HEK293 (cell line): Measurements from ENCODE around the gene LHFPL3.

Experiments used
- GLIS2 ChIP-seq: fragments of 450-650 bp; formaldehyde crosslinking; IDR thresholded peaks from 2 replicates; pipeline ENCODE4 v1.5.1; 2016; ENCODE audit warnings: missing biosample characterization, missing genetic modification characterization
- KLF10 ChIP-seq: fragments of 450-650 bp; IDR thresholded peaks from 2 replicates; pipeline ENCODE4 v1.5.1; 2018; ENCODE audit warnings: missing biosample characterization, mild to moderate bottlenecking, missing genetic modification characterization
- KLF17 ChIP-seq: fragments of 450-650 bp; formaldehyde crosslinking; IDR thresholded peaks from 2 replicates; pipeline ENCODE4 v1.5.1; 2016; ENCODE audit warnings: missing biosample characterization, missing genetic modification characterization
- MZF1 ChIP-seq: fragments of 450-650 bp; formaldehyde crosslinking; IDR thresholded peaks from 2 replicates; pipeline ENCODE4 v1.5.1; 2017; ENCODE audit warnings: missing biosample characterization, missing genetic modification characterization, borderline replicate concordance
- PBX3 ChIP-seq: sonication (generic); formaldehyde crosslinking; IDR thresholded peaks from 2 replicates; pipeline ENCODE4 v1.8.1; 2022; ENCODE audit warnings: mild to moderate bottlenecking, moderate library complexity, missing genetic modification reagents
- SCRT1 ChIP-seq: fragments of 450-650 bp; formaldehyde crosslinking; IDR thresholded peaks from 2 replicates; pipeline ENCODE4 v1.5.1; 2016; ENCODE audit warnings: missing biosample characterization, missing genetic modification characterization, borderline replicate concordance
- SP2 ChIP-seq: fragments of 450-650 bp; formaldehyde crosslinking; IDR thresholded peaks from 2 replicates; pipeline ENCODE4 v1.5.1; 2016; ENCODE audit warnings: missing biosample characterization, missing genetic modification characterization
- YY2 ChIP-seq: fragments of 450-650 bp; formaldehyde crosslinking; IDR thresholded peaks from 2 replicates; pipeline ENCODE4 v1.5.1; 2016; ENCODE audit warnings: missing biosample characterization, missing genetic modification characterization
- ZBTB11 ChIP-seq: fragments of 450-650 bp; formaldehyde crosslinking; conservative IDR thresholded peaks from 2 replicates; pipeline ENCODE4 v1.5.1; 2016; ENCODE audit warnings: low read depth, missing biosample characterization, missing genetic modification characterization
- ZBTB17 ChIP-seq: fragments of 450-650 bp; formaldehyde crosslinking; IDR thresholded peaks from 2 replicates; pipeline ENCODE4 v1.5.1; 2016; ENCODE audit warnings: missing biosample characterization, missing genetic modification characterization
- ZNF10 ChIP-seq: fragments of 450-650 bp; formaldehyde crosslinking; IDR thresholded peaks from 2 replicates; pipeline ENCODE4 v1.5.1; 2017; ENCODE audit warnings: missing biosample characterization, missing genetic modification characterization
- ZNF202 ChIP-seq: fragments of 450-650 bp; formaldehyde crosslinking; IDR thresholded peaks from 2 replicates; pipeline ENCODE4 v1.5.1; 2016; ENCODE audit warnings: missing biosample characterization, missing genetic modification characterization, borderline replicate concordance
- ZNF211 ChIP-seq: fragments of 450-650 bp; formaldehyde crosslinking; IDR thresholded peaks from 2 replicates; pipeline ENCODE4 v1.5.1; 2016; ENCODE audit warnings: low read depth, missing biosample characterization, missing genetic modification characterization
- ZNF24 ChIP-seq: fragments of 450-650 bp; formaldehyde crosslinking; IDR thresholded peaks from 2 replicates; pipeline ENCODE4 v1.5.1; 2016; ENCODE audit warnings: missing biosample characterization, missing genetic modification characterization
- ZNF335 ChIP-seq: fragments of 450-650 bp; formaldehyde crosslinking; conservative IDR thresholded peaks from 2 replicates; pipeline ENCODE4 v1.5.1; 2016; ENCODE audit warnings: missing biosample characterization, missing genetic modification characterization
- ZNF37A ChIP-seq: fragments of 450-650 bp; IDR thresholded peaks from 2 replicates; pipeline ENCODE4 v1.5.1; 2018; ENCODE audit warnings: missing biosample characterization, missing genetic modification characterization
- ZNF521 ChIP-seq: fragments of 450-650 bp; formaldehyde crosslinking; IDR thresholded peaks from 2 replicates; pipeline ENCODE4 v1.5.1; 2017; ENCODE audit warnings: missing biosample characterization, mild to moderate bottlenecking, missing genetic modification characterization
- ZNF548 ChIP-seq: fragments of 450-650 bp; formaldehyde crosslinking; IDR thresholded peaks from 2 replicates; pipeline ENCODE4 v1.5.1; 2016; ENCODE audit warnings: missing biosample characterization, missing genetic modification characterization
- ZNF658 ChIP-seq: fragments of 450-650 bp; formaldehyde crosslinking; IDR thresholded peaks from 2 replicates; pipeline ENCODE4; 2016; ENCODE audit warnings: missing biosample characterization, missing genetic modification characterization
- ZNF664 ChIP-seq: fragments of 450-650 bp; formaldehyde crosslinking; IDR thresholded peaks from 2 replicates; pipeline ENCODE4 v1.5.1; 2016; ENCODE audit warnings: missing biosample characterization, missing genetic modification characterization
- ZNF677 ChIP-seq: fragments of 450-650 bp; IDR thresholded peaks from 2 replicates; pipeline ENCODE4 v1.5.0; 2018; ENCODE audit warnings: missing biosample characterization, mild to moderate bottlenecking, missing genetic modification characterization, moderate library complexity
- ZNF792 ChIP-seq: fragments of 450-650 bp; formaldehyde crosslinking; IDR thresholded peaks from 2 replicates; pipeline ENCODE4 v1.5.1; 2016; ENCODE audit warnings: missing biosample characterization, missing genetic modification characterization
- ZSCAN30 ChIP-seq: fragments of 450-650 bp; IDR thresholded peaks from 2 replicates; pipeline ENCODE4 v1.5.1; 2018; ENCODE audit warnings: missing biosample characterization, mild to moderate bottlenecking, missing genetic modification characterization, moderate library complexity
- TF ChIP-seq, protein P1 (sequence below): fragments of 450-650 bp; formaldehyde crosslinking; IDR thresholded peaks from 2 replicates; pipeline ENCODE4 v1.5.0; 2017; ENCODE audit warnings: missing biosample characterization, missing genetic modification characterization, borderline replicate concordance
- TF ChIP-seq, protein P2 (sequence below): fragments of 450-650 bp; formaldehyde crosslinking; IDR thresholded peaks from 2 replicates; pipeline ENCODE4 v1.5.1; 2016; ENCODE audit warnings: missing biosample characterization, missing genetic modification characterization
- TF ChIP-seq, protein P3 (sequence below): fragments of 450-650 bp; formaldehyde crosslinking; IDR thresholded peaks from 2 replicates; pipeline ENCODE4 v1.5.1; 2016; ENCODE audit warnings: missing biosample characterization, missing genetic modification characterization

LHFPL3 gene

GRCh38 chr7:104923010-104923421 lies 594.6 kb downstream of the LHFPL3 start (continued):
- TF ChIP-seq MZF1 (tag by site-specific recombination) (no peak), ZNF664 (no peak), SP2 (no peak), ZNF548 (tag by site-specific recombination) (no peak), SCRT1 (tag by site-specific recombination) (no peak), KLF17 (0 out of 2 replicates have a peak, but pooled peaks have one; percentile 24), ZNF677 (tag by site-specific recombination) (no peak), ZNF335 (tag by site-specific recombination) (peak; percentile 43), KLF10 (tag by site-specific recombination) (no peak), PBX3 (CRISPR knock-in tag) (no peak), ZNF792 (tag by site-specific recombination) (no peak), ZBTB17 (tag by site-specific recombination) (no peak), ZNF10 (no peak), ZNF24 (no peak), ZNF658 (tag by site-specific recombination) (no peak), ZNF521 (tag by site-specific recombination) (no peak), ZNF37A (tag by site-specific recombination) (no peak), ZBTB11 (no peak), ZNF202 (no peak), ZNF211 (tag by site-specific recombination) (no peak), GLIS2 (tag by site-specific recombination) (no peak), YY2 (tag by site-specific recombination) (0 out of 2 replicates have a peak, but pooled peaks have one; percentile 50), ZSCAN30 (tag by site-specific recombination) (peak; percentile 74)
- TF ChIP-seq, protein P1, sequence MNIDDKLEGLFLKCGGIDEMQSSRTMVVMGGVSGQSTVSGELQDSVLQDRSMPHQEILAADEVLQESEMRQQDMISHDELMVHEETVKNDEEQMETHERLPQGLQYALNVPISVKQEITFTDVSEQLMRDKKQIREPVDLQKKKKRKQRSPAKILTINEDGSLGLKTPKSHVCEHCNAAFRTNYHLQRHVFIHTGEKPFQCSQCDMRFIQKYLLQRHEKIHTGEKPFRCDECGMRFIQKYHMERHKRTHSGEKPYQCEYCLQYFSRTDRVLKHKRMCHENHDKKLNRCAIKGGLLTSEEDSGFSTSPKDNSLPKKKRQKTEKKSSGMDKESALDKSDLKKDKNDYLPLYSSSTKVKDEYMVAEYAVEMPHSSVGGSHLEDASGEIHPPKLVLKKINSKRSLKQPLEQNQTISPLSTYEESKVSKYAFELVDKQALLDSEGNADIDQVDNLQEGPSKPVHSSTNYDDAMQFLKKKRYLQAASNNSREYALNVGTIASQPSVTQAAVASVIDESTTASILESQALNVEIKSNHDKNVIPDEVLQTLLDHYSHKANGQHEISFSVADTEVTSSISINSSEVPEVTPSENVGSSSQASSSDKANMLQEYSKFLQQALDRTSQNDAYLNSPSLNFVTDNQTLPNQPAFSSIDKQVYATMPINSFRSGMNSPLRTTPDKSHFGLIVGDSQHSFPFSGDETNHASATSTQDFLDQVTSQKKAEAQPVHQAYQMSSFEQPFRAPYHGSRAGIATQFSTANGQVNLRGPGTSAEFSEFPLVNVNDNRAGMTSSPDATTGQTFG, result no peak
- TF ChIP-seq, protein P2, sequence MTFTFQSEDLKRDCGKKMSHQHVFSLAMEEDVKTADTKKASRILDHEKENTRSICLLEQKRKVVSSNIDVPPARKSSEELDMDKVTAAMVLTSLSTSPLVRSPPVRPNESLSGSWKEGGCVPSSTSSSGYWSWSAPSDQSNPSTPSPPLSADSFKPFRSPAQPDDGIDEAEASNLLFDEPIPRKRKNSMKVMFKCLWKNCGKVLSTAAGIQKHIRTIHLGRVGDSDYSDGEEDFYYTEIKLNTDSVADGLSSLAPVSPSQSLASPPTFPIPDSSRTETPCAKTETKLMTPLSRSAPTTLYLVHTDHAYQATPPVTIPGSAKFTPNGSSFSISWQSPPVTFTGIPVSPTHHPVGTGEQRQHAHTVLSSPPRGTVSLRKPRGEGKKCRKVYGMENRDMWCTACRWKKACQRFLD, result no peak
- TF ChIP-seq, protein P3, sequence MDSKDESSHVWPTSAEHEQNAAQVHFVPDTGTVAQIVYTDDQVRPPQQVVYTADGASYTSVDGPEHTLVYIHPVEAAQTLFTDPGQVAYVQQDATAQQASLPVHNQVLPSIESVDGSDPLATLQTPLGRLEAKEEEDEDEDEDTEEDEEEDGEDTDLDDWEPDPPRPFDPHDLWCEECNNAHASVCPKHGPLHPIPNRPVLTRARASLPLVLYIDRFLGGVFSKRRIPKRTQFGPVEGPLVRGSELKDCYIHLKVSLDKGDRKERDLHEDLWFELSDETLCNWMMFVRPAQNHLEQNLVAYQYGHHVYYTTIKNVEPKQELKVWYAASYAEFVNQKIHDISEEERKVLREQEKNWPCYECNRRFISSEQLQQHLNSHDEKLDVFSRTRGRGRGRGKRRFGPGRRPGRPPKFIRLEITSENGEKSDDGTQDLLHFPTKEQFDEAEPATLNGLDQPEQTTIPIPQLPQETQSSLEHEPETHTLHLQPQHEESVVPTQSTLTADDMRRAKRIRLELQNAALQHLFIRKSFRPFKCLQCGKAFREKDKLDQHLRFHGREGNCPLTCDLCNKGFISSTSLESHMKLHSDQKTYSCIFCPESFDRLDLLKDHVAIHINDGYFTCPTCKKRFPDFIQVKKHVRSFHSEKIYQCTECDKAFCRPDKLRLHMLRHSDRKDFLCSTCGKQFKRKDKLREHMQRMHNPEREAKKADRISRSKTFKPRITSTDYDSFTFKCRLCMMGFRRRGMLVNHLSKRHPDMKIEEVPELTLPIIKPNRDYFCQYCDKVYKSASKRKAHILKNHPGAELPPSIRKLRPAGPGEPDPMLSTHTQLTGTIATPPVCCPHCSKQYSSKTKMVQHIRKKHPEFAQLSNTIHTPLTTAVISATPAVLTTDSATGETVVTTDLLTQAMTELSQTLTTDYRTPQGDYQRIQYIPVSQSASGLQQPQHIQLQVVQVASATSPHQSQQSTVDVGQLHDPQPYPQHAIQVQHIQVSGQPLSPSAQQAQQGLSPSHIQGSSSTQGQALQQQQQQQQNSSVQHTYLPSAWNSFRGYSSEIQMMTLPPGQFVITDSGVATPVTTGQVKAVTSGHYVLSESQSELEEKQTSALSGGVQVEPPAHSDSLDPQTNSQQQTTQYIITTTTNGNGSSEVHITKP, result peak; percentile 49; the same call in 1 of the 2 replicates
